Measurements from ENCODE around the gene HMGB3.
"Not testable (repeated sequence)": the region's sequence is repeated elsewhere in the genome, so short reads cannot be mapped to it uniquely, and the experiment has no call there.

Gene HMGB3

GRCh38 chrX:150942942-150943594 lies 40.1 kb upstream of the HMGB3 start:
- no peak for DNase-seq (ENCODE audit: low spot score)
- TF ChIP-seq CTCF (IDR thresholded peaks at IDR 0.05; ENCODE audit: extremely low read depth, missing control alignments), result no peak

GRCh38 chrX:150944233-150944632 lies 38.9 kb upstream of the HMGB3 start:
- no peak for DNase-seq (ENCODE audit: low spot score)

GRCh38 chrX:150954951-150955350 lies 28.2 kb upstream of the HMGB3 start:
- no peak for DNase-seq (ENCODE audit: low spot score)
- TF ChIP-seq CTCF (IDR thresholded peaks at IDR 0.05; ENCODE audit: extremely low read depth, missing control alignments), result no peak

More at GRCh38 chrX:150944233-150944632, 38.9 kb upstream of the HMGB3 start:
- TF ChIP-seq CTCF (IDR thresholded peaks at IDR 0.05; ENCODE audit: extremely low read depth, missing control alignments), result no peak

- no peak for TF ChIP-seq CTCF (IDR thresholded peaks at IDR 0.05; ENCODE audit: extremely low read depth, missing control alignments)
- no peak for DNase-seq (ENCODE audit: low spot score)
Observed at GRCh38 chrX:150955590-150955989, 27.5 kb upstream of the HMGB3 start.

- no peak for TF ChIP-seq CTCF (IDR thresholded peaks at IDR 0.05; ENCODE audit: extremely low read depth, missing control alignments)
- no peak for DNase-seq (ENCODE audit: low spot score)
Observed at GRCh38 chrX:150958177-150958576, 25.0 kb upstream of the HMGB3 start.

GRCh38 chrX:150959557-150959956 lies 23.6 kb upstream of the HMGB3 start:
- no peak for DNase-seq (ENCODE audit: low spot score)

GRCh38 chrX:150961631-150962030 lies 21.5 kb upstream of the HMGB3 start:
- TF ChIP-seq CTCF (IDR thresholded peaks at IDR 0.05; ENCODE audit: extremely low read depth, missing control alignments), result no peak
- no peak for DNase-seq (ENCODE audit: low spot score)

More at GRCh38 chrX:150959557-150959956, 23.6 kb upstream of the HMGB3 start:
- no peak for TF ChIP-seq CTCF (IDR thresholded peaks at IDR 0.05; ENCODE audit: extremely low read depth, missing control alignments)

GRCh38 chrX:150964416-150964815 lies 18.7 kb upstream of the HMGB3 start:
- not testable (repeated sequence) for DNase-seq (ENCODE audit: low spot score)
